HepG2 (cell line): ENCODE data around the gene SLC16A3. TPM values are rescaled to one million over a fixed set of nuclear protein-coding genes. Genes with fewer than 3 reads are reported as not detected.

Experiments
- ARID4A ChIP-seq: sonication (generic); formaldehyde crosslinking; IDR thresholded peaks from 2 replicates; pipeline ENCODE4 v1.5.0; 2020; ENCODE audit warnings: mild to moderate bottlenecking, missing genetic modification reagents, borderline replicate concordance
- CBX5 ChIP-seq: sonication (generic); formaldehyde crosslinking; IDR thresholded peaks from 2 replicates; pipeline ENCODE4 v1.4.0; 2020; ENCODE audit warnings: missing genetic modification reagents, borderline replicate concordance
- KAT2B ChIP-seq: fragments of 150-350 bp; IDR thresholded peaks from 2 replicates; pipeline ENCODE4 v1.6.1; 2014; ENCODE audit warnings: low read depth, low read length, borderline replicate concordance
- KMT2A ChIP-seq: sonication (generic); formaldehyde crosslinking; IDR thresholded peaks from 2 replicates; pipeline ENCODE4 v1.4.0; 2020; ENCODE audit warnings: missing genetic modification reagents
- MBNL3 ChIP-seq: fragments of 250-450 bp; sonication (Bioruptor Pico); conservative IDR thresholded peaks from 2 replicates; pipeline ENCODE4 v1.8.0; 2022; ENCODE audit warnings: mild to moderate bottlenecking, inconsistent platforms
- MEF2D ChIP-seq: sonication (generic); formaldehyde crosslinking; IDR thresholded peaks from 2 replicates; pipeline ENCODE4 v1.5.1; 2020; ENCODE audit warnings: mild to moderate bottlenecking, missing genetic modification reagents
- MTERF4 ChIP-seq: sonication (generic); formaldehyde crosslinking; IDR thresholded peaks from 2 replicates; pipeline ENCODE4 v1.8.0; 2023; ENCODE audit warnings: mild to moderate bottlenecking, missing genetic modification reagents
- SALL1 ChIP-seq: sonication (generic); formaldehyde crosslinking; IDR thresholded peaks from 2 replicates; pipeline ENCODE4 v1.8.0; 2022; ENCODE audit warnings: mild to moderate bottlenecking, missing genetic modification reagents
- SMYD3 ChIP-seq: sonication (generic); formaldehyde crosslinking; IDR thresholded peaks from 2 replicates; pipeline ENCODE4 v1.8.1; 2023; ENCODE audit warnings: mild to moderate bottlenecking, missing genetic modification reagents
- SPEN ChIP-seq: sonication (generic); formaldehyde crosslinking; IDR thresholded peaks from 2 replicates; pipeline ENCODE4 v1.5.1; 2020; ENCODE audit warnings: low read depth, mild to moderate bottlenecking, missing genetic modification reagents
- THAP7 ChIP-seq: sonication (generic); formaldehyde crosslinking; IDR thresholded peaks from 2 replicates; pipeline ENCODE4 v1.8.1; 2023; ENCODE audit warnings: mild to moderate bottlenecking, missing genetic modification reagents
- TP53 ChIP-seq: sonication (generic); formaldehyde crosslinking; conservative IDR thresholded peaks from 2 replicates; pipeline ENCODE4 v1.4.0; 2020; ENCODE audit warnings: missing genetic modification reagents
- ZNF160 ChIP-seq: sonication (generic); formaldehyde crosslinking; IDR thresholded peaks from 2 replicates; pipeline ENCODE4 v1.8.0; 2022; ENCODE audit warnings: mild to moderate bottlenecking, inconsistent platforms, missing genetic modification reagents
- ZNF235 ChIP-seq: sonication (generic); formaldehyde crosslinking; IDR thresholded peaks from 2 replicates; pipeline ENCODE4 v1.8.1; 2023; ENCODE audit warnings: mild to moderate bottlenecking, missing genetic modification reagents, borderline replicate concordance
- ZNF30 ChIP-seq: sonication (generic); formaldehyde crosslinking; IDR thresholded peaks from 2 replicates; pipeline ENCODE4 v1.5.0; 2020; ENCODE audit warnings: mild to moderate bottlenecking, missing genetic modification reagents
- ZNF333 ChIP-seq: sonication (generic); formaldehyde crosslinking; IDR thresholded peaks from 2 replicates; pipeline ENCODE4 v1.4.0; 2020; ENCODE audit warnings: mild to moderate bottlenecking, missing genetic modification reagents, borderline replicate concordance
- ZNF446 ChIP-seq: sonication (generic); formaldehyde crosslinking; IDR thresholded peaks from 2 replicates; pipeline ENCODE4 v1.5.0; 2020; ENCODE audit warnings: mild to moderate bottlenecking, missing genetic modification reagents
- ZNF687 ChIP-seq: sonication (generic); formaldehyde crosslinking; IDR thresholded peaks from 2 replicates; pipeline ENCODE4 v1.5.1; 2020; ENCODE audit warnings: mild to moderate bottlenecking, missing genetic modification reagents, moderate library complexity
- ZNF816 ChIP-seq: sonication (generic); formaldehyde crosslinking; IDR thresholded peaks from 2 replicates; pipeline ENCODE4 v1.8.0; 2022; ENCODE audit warnings: missing genetic modification reagents, mild to moderate bottlenecking, borderline replicate concordance
- polyA plus RNA-seq, 8 experiments: library from polyadenylated mRNA; depleted of rRNA in 3 of 8; stranded (reverse) in 7 of 8; unstranded in 1 of 8; fragments of >200 nt; fragmentation: Illumina TruSeq in 4 of 8; extraction: Trizol in 4 of 8; gene quantifications; 2 replicates each; pipeline versions ENCODE4 v1.2.1 to v1.2.3, GENCODE V29; 2011 to 2016; ENCODE audit warnings: low read depth in 4 of 8, missing spikeins in 1 of 8, mixed read lengths in 1 of 8; ENCODE audit not compliant: insufficient read depth in 1 of 8
- total RNA-seq, 5 experiments: library from RNA; depleted of rRNA; stranded (reverse); fragments of >200 nt; fragmentation: Illumina TruSeq; extraction: Trizol; gene quantifications; 2 replicates each; pipeline ENCODE4 v1.2.3, GENCODE V29; 2016; ENCODE audit warnings: low read depth in 1 of 5

SLC16A3 gene
- total and polyA plus RNA-seq, 2 of the 13 experiments (the other 11 are each of a cell fraction or from before 2014, with no cell fraction given), result 242 to 349 TPM

GRCh38 chr17:82226809-82227628 lies 1.8 kb upstream of the SLC16A3 start (continued):
- no peak for TF ChIP-seq ZNF446 (CRISPR knock-in tag)
- TF ChIP-seq SMYD3 (CRISPR knock-in tag), result no peak
- TF ChIP-seq ARID4A (CRISPR knock-in tag), result peak; percentile 51; the same call in 1 of the 2 replicates
- no peak for TF ChIP-seq KAT2B
- TF ChIP-seq MEF2D (CRISPR knock-in tag), result 0 out of 2 replicates have a peak, but pooled peaks have one; percentile 19
- 0 out of 2 replicates have a peak, but pooled peaks have one; percentile 19 for TF ChIP-seq KMT2A
- TF ChIP-seq ZNF30, result no peak
- no peak for TF ChIP-seq THAP7 (CRISPR knock-in tag)
- no peak for TF ChIP-seq CBX5 (CRISPR knock-in tag)
- peak; percentile 65 for TF ChIP-seq MTERF4 (CRISPR knock-in tag)
- TF ChIP-seq ZNF235, result no peak
- TF ChIP-seq TP53 (CRISPR knock-in tag), result no peak
- TF ChIP-seq SALL1 (CRISPR knock-in tag), result peak; percentile 51; the same call in 1 of the 2 replicates
- TF ChIP-seq ZNF333, result 0 out of 2 replicates have a peak, but pooled peaks have one; percentile 5
- TF ChIP-seq MBNL3 (CRISPR knock-in tag), result no peak
- TF ChIP-seq ZNF160 (CRISPR knock-in tag), result no peak
- peak; percentile 67; the same call in 1 of the 2 replicates for TF ChIP-seq ZNF687 (CRISPR knock-in tag)
- no peak for TF ChIP-seq ZNF816 (CRISPR knock-in tag)
- TF ChIP-seq SPEN (CRISPR knock-in tag), result peak; percentile 24
